Stimulated activated CD4-positive, alpha-beta T cell treated with anti-CD3 and anti-CD28 coated beads, Interleukin-12 subunit alpha, Interleukin-12 subunit beta, amount 100 ng/mL, for 24 hours (primary cell): ENCODE data around the gene KRTAP10-5.
A peak's percentile ranks its signal among the peaks of the same experiment; 100 is the strongest.
"Not testable (repeated sequence)": the region's sequence is repeated elsewhere in the genome, so short reads cannot be mapped to it uniquely, and the experiment has no call there.

Experiments
- DNase-seq, 2 experiments: peaks; one replicate each; pipeline ENCODE4 v3.0.0-alpha.2; 2020; ENCODE audit warnings: low read depth in 2 of 2

KRTAP10-5 gene, protein sequence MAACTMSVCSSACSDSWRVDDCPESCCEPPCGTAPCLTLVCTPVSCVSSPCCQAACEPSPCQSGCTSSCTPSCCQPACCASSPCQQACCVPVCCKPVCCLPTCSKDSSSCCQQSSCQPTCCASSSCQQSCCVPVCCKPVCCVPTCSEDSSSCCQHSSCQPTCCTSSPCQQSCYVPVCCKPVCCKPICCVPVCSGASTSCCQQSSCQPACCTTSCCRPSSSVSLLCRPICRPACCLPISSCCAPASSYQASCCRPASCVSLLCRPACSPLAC

DNA sequence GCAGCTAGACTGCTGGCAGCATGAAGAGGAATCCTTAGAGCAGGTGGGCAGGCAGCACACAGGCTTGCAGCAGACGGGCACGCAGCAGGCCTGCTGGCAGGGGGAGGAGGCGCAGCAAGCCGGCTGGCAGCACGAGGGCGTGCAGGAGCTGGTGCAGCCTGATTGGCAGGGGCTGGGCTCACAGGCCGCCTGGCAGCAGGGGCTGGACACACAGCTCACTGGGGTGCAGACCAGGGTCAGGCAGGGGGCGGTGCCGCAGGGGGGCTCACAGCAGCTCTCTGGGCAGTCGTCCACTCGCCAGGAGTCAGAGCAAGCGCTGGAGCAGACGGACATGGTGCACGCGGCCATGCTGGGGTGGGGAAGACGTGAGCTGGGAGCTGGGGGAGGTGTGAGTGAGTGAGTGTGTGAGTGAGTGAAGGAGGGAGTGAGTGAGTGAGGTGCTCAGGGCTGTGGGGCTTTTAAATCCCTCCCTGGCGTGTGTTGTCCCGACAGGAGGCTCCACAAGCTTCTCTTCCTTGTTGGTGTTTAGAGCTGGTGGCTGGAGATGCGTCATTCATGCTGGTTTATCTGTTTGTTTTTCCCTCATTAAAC, at the start of gene KRTAP10-5:
Gene KRTAP10-5 (minus strand): TSS at position 374 of the 591 bp plus-strand sequence. CDS start 26 bp downstream, at position 348.
- DNase-seq = not testable (repeated sequence)

DNA sequence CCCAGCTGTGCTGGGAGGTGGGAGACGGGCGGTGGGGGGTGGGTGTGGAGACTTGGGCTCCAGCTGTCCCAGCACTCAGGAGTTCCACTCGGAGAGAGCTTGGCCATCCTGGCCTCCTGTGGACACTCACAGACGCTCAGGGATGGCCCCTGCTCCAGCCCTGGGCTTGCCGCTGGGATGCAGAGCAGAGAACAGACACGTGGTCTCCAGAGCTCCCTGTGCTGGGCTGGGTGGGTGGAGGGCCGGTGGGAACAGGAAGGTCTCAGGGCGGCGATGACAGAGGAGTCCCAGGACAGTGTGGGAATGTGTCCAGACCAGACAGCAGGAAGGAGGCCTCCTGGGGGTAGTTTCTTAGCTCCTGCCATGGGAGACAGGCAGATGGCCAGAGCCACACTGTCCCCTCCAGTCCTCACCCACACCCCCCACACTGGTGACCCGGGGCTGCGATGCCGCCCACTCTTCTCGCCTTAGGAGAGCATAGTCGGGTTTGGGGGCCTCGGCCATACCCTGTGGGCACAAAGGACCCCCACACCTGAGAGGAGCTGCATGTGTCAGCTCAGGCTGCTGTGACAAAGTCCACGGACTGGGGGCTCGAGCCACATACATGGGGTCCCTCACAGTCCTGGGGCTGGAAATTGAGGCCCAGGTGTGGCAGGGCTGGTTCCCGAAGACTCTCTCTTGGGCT, 48.4 kb upstream of the KRTAP10-5 start:
- no peak for DNase-seq

DNA sequence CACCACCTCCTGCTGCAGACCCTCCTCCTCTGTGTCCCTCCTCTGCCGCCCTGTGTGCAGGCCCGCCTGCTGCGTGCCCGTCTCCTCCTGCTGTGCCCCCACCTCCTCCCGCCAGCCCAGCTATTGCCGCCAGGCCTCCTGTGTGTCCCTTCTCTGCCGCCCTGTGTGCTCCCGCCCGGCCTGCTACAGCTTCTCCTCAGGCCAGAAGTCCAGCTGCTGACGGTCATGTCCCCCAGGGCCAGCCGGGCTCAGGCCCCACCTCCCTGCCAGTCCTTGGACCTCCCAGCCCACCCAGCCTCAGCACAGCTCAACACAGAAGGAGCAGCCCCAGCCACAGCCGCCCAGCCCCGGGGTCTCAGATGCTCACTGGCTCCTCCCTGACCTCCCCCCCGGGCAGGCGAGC, 47.4 kb upstream of the KRTAP10-5 start:
- not testable (repeated sequence) for DNase-seq

DNA sequence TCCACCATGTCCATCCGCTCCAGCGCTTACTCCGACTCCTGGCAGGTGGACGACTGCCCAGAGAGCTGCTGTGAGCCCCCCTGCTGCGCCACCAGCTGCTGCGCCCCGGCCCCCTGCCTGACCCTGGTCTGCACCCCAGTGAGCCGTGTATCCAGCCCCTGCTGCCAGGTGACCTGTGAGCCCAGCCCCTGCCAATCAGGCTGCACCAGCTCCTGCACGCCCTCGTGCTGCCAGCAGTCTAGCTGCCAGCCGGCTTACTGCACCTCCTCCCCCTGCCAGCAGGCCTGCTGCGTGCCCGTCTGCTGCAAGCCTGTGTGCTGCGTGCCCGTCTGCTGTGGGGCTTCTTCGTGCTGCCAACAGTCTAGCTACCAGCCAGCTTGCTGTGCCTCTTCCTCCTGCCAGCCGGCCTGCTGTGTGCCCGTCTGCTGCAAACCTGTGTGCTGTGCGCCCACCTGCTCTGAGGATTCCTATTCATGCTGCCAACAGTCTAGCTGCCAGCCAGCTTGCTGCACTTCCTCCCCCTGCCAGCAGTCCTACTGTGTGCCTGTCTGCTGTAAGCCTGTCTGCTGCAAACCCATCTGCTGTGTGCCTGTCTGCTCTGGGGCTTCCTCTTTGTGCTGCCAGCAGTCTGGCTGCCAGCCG, 46.9 kb upstream of the KRTAP10-5 start:
- DNase-seq = not testable (repeated sequence)

DNA sequence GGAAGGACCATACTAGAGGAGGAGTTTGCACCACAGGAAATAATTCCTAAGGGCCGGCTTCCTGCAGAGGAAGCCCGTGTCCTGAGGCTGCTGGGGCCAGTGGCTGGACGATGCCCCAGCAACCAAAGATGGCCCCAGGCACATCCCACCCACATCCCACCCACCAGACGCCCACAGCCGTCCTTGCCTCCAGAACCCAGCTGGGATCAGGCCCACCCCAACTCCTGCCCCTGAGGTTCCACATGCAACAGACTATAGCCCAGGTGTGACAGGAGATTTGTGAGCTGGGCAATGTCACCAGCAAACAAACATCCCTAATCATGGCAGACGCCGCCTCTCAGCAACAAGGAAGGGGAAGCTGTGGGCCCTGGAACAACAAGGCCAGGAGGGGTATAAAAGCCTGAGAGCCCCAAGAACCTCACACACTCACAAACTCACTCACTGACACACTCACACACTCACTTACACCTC, 46.3 kb upstream of the KRTAP10-5 start, which contains the start of gene KRTAP10-9:
Gene KRTAP10-9 (plus strand): TSS at position 421 of the 471 bp plus-strand sequence. CDS start 79 bp downstream, outside the sequence.
- DNase-seq = no peak

DNA sequence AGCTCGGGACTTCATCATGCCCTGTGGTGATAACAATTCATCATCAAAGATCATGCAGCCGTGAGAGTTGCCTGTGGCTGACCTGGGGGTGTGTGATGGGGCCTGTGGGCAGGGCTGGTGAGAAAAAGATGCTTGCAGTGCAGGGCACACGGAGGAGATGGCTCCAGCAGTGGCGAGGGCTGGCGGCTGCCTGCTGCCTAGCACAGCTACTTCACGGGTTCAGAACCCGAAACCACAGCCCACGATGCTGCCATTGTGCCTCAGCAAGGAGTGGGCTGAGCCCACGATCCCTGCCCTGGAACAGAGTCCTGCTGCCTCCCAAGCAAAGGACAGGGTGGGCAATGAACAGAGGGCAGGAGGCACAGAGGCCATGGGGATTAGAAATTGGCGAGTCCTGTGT, 45.9 kb upstream of the KRTAP10-5 start:
- DNase-seq = no peak

DNA sequence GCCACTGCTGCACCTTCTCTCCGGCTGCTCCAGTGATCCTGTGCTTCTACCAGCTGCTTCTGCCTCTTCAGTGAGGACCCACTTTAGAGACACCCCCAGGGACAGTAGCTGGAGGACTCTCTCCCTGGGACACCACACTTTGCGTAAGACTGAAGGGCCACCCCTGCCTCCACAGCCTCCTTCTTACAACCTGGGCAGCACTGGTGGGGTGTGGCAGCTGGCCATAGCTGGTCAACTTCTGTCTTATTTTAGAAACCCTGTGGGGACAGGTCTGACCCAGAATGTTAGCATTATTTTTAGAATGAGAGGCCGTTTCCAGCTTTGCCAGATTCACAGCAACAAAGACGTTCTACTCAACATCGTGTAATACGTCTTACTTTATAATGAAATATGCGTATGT, 45.4 kb upstream of the KRTAP10-5 start:
- no peak for DNase-seq

DNA sequence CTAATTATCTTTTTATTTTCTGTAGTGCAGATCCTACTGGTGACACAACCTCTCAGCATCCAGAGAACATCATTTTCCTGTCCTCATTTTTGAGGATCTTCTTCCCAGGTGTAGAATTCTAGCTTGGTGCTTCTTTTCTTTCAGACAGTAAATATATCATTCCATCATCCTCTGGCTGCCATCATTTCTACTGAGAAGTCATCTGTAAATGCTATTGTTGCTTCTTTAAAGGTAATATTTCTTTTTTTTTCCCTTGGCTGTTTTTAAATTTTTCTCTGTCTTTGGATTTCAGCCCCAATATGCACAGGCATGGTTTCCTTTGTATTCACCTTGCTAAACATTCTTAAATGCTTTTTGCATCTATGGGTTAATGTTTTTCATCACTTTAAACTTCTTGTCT, 43.2 kb upstream of the KRTAP10-5 start:
- no peak for DNase-seq

DNA sequence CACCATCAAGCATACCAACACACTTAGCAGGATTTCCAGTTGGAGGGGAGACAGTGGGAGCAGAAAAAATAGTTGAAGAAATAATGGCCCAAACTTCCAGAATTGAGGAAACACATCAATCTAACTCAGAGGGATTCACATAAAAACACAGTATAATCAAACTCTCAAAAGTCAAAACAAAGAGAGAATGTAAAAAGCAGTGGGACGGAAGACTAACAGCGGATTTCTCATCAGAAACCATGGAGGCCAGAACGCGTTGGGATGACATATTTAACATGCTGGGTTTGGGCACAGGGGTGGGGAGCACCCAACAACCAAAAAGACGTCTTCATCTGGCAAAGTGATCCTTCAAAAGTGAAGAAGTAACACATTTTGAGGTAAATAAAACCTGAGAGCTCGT, 39.5 kb upstream of the KRTAP10-5 start:
- DNase-seq = no peak

DNA sequence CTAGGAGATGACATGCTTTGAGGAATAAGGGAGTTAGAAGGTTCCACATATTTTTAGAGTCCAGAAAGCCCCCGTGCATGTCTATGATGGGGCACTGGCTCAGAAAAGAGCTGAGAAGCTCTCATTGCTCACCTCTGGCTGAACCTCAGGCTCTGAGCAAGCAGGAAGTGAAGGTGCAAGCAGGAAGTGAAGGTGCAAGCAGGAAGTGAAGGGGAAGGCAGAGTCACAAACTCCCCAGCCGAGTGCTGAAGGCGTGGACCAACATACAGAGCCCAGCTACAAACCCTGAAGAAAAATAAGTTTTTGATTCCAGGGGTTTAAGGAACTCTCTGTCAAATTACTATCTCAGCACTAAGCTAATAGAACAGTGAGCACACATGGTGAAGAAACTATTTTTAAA, 38.5 kb upstream of the KRTAP10-5 start:
- peak; percentile 12 to 28 for DNase-seq

DNA sequence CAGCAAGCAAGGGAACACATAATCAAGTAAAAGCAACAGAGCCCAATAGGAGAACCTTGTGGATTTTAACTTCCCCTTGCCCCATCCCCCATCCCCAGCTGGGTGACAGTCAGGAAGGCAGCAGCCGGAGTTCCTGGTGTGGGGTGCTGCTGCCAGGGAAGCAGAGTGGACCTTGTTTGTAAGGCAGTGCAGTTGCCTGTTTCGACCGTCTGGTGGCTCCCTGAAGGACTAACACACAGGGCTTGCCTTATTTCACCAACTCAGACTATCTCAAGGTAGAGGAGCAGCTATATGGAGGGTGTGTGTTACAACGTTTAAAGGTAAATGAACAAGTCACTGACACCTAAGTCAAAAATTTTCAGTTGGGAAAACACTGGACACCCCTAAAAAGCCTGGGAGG, 38.1 kb upstream of the KRTAP10-5 start:
- DNase-seq = no peak

DNA sequence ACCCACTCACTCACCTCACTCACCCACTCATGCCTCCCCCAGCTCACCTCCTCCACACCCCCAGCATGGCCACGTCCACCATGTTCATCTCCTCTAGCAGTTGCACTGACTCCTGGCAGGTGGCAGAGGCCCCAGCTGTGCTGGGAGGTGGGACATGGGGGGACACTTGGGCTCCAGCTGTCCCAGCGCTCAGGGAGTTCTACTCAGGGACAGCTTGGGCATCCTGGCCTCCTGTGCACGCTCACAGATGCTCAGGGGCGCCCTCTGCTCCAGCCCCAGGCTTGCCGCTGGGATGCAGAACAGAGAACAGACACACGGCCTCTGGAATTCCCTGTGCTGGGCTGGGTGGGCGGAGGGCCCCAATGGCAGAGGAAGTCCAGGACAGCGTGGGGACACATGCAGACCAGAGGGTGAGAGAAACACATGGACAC, 36.7 kb upstream of the KRTAP10-5 start:
- no peak for DNase-seq

DNA sequence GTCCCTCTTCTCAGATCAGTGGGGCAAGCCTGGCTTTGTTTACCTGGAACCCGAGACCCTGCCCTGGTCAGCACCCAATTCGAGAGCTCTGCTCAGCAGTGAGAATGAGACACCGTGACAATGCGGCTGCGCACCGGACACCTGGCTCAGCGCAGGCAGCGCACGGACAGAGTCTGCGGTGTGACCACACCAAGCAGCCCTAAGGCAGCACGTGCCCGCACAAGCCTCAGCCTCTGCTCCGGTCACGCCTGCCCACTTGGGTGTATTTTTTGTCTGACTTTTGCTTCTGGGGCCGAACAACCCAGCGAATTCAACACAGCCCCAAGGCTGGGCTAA, 36.2 kb upstream of the KRTAP10-5 start:
- no peak for DNase-seq

DNA sequence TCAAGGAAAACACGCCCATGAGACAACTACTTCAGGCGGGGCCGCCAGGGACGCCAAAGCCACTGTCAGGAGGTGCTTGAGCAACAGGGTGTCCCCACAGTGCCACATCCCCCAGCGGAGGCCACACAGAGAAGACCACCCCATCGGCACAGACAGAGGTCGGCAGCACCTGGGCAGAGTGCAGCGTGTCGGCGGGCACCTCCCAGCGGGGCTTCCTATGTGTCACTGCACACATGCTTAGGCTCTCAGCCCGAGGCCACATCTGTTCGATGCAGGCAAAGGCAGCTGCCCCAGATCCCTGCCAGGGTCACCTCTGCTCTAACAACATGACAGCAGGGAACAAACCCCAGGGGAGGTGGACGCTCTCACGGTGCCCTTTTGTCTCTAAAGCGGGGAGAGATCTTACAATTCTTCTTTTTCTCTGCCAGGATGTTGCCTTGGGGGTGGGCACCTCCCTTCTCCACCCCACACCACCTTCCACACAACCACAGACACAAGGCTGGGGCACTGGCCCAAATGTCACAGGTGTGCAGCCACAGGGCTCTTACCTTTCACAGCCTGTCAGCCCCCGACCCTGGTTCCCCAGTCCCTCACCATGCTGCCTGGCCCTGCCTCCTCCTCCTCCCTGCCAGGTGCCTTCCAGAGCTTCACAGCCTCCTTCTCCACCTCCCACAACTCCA, 35.6 kb upstream of the KRTAP10-5 start:
- DNase-seq = no peak

DNA sequence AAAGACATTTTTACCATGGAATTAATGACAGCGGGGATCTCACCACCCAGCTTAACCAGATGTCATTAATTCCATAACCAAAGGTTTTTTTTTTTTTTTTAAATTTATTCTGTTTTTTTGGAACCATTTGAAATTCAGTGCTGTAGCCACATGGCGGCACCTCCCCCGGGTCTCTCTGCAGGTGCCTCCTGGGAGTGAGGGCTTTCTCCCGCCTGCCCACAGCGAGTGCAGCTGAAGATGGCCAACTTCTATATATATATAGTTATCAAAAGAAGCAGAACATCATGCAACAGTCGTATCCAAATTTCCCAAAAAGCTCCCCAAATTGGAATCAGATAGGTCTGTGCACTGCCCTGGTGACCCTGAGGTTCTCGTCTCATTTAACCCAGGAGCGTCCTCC, 35.1 kb upstream of the KRTAP10-5 start:
- no peak for DNase-seq

DNA sequence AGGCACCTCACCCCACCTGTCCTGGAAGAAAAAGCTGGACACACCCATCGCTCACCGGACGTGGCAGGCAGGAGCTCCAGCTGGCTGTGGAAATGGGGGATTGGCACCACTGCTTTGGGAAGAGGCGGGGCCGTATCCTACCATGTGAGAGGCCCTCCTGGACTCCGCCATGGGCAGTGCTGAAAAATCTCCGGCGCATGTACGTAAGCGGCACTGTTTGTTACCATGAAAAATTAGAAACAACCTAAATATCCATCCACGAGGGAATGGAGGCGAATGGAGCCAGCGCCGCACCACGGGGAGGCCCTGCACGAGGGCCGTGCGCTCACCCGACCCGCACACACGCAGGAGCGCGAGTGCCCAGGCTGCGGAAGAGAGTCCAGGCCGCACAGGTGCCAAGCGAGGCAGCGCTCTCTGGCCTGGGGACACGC, 34.6 kb upstream of the KRTAP10-5 start:
- no peak for DNase-seq

DNA sequence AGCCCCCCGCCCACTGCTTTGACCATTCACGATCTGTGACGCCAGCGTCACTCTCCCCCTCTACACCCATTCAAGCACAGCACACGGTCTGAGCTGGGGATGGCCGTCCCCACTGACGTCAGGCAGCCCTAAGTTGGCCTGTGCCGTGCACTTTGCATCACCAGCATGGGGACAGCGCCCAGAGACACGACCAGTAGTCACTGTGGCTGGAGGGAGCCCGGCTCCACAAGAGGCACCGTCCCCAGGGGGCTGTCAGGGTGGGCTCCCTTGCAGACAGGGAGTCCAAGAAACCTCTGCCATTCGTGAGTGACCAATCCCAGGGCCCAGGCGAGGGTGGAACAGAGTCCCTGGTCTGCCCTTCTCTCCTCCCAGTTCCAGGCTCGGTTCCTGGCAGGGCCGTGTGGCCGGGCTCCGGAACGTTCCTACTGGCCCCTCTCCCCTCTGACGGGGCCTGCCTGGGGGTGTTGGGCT, 33.8 kb upstream of the KRTAP10-5 start:
- DNase-seq = no peak

DNA sequence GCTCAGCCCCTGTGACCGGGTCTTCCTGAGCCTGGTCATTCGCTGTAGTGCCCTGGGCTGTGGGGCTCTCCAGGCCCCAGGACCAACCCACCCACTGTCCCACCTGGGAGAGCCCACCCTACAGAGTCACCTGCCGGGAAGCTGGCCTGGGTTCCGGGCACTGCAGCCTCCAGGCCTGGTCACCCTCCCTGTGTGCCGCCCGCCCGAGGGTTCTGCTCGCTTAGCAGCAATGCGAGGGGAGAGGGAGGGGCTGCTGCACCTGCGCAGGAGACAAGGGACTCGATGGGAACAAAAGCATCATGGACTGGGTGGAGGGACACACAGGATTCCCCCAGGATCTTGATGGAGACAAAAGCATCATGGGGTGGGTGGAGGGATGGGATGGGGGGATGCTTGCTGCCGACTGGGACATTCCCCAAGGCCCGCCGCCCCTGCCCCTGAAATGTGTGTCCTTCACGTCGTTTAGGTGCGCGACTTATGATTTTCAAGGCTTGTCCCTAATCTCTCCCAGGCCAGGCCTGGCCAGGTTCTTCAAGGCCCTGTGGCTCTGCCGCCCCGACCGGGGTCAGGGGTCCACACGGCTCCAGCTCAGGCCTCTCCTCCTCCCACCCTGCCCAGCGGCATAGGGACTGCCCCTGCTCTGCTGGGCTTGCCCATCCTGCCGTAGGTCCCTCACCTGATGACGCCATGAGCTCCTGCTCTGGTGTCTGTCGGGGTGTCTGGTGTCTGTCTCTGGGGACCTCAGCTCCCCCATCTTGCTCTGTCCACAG, 33.2 kb upstream of the KRTAP10-5 start:
- DNase-seq = no peak

DNA sequence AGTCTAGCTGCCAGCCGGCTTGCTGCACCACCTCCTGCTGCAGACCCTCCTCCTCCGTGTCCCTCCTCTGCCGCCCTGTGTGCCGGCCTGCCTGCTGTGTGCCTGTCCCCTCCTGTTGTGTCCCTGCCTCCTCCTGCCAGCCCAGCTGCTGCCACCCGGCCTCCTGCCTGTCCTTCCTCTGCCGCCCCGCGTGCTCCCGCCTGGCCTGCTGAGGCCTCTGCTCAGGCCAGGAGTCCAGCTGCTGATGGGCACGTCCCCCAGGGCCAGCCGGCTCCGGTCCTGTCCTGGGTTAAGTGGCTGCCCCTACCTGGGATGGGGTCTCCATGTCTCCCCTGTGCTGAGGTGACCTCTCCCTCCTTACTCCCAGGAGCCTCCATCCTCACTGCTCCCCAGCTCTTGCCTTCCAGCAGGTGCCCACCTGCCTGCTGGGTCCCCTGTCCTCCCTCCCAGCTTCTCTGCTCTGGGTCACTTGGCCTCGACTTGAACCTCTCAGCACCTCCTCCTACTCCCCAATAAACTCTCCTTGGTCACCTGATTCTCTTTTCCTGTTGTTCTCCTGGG, 32.3 kb upstream of the KRTAP10-5 start:
- no peak for DNase-seq

DNA sequence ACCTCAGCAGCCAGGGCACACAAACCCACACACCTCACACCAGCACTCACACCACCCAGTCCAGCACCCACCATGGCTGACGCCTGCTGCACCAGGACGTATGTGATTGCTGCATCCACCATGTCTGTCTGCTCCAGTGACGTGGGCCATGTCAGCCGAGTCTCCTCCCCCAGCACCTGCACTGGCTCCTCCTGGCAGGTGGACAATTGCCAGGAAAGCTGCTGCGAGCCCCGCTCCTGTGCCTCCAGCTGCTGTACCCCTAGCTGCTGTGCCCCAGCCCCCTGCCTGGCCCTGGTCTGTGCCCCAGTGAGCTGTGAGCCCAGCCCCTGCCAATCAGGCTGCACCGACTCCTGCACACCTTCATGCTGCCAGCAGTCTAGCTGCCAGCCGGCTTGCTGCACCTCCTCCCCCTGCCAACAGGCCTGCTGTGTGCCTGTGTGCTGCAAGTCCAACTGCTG, 31.7 kb upstream of the KRTAP10-5 start, which contains the start of gene KRTAP10-8:
Gene KRTAP10-8 (plus strand): TSS at position 51 of the 458 bp plus-strand sequence. CDS start 22 bp downstream, at position 73.
- DNase-seq = no peak
